ENCODE data around the gene PHF23.

PHF23 gene

GRCh38 chr17:7238420-7239090 lies 702 bp downstream of the PHF23 start:
- in situ Hi-C loops (cut with HindIII; ENCODE audit: low sequenced_read_pairs) = no loop called here

GRCh38 chr17:7237761-7238419 lies 1.4 kb downstream of the PHF23 start:
- in situ Hi-C loops (cut with HindIII; ENCODE audit: low sequenced_read_pairs) = no loop called here

GRCh38 chr17:7237266-7237760 lies 1.9 kb downstream of the PHF23 start:
- in situ Hi-C loops (cut with HindIII; ENCODE audit: low sequenced_read_pairs) = no loop called here

GRCh38 chr17:7236808-7237207 lies 2.4 kb downstream of the PHF23 start:
- in situ Hi-C loops (cut with HindIII; ENCODE audit: low sequenced_read_pairs) = no loop called here

GRCh38 chr17:7235693-7236665 lies 3.3 kb downstream of the PHF23 start:
- in situ Hi-C loops (cut with HindIII; ENCODE audit: low sequenced_read_pairs) = no loop called here

- in situ Hi-C loops (cut with HindIII; ENCODE audit: low sequenced_read_pairs) = no loop called here
Observed at GRCh38 chr17:7234083-7234951, 4.9 kb downstream of the PHF23 start, which contains the start of gene DVL2. Gene DVL2 (minus strand): TSS chr17:7234517. CDS start chr17:7234262, 255 bp downstream.

- in situ Hi-C loops (cut with HindIII; ENCODE audit: low sequenced_read_pairs) = no loop called here
Observed at GRCh38 chr17:7233701-7234082, 5.6 kb downstream of the PHF23 start.

GRCh38 chr17:7232114-7232513 lies 7.1 kb downstream of the PHF23 start:
- in situ Hi-C loops (cut with HindIII; ENCODE audit: low sequenced_read_pairs) = no loop called here

GRCh38 chr17:7229504-7229903 lies 9.8 kb downstream of the PHF23 start:
- in situ Hi-C loops (cut with HindIII; ENCODE audit: low sequenced_read_pairs) = loop anchor here (5.0 kb wide), 3 partner anchors 67 to 98 kb away; partner anchors contain the start of gene NEURL4

GRCh38 chr17:7228920-7229319 lies 10.3 kb downstream of the PHF23 start:
- in situ Hi-C loops (cut with HindIII; ENCODE audit: low sequenced_read_pairs) = loop anchor here (5.0 kb wide), 3 partner anchors 67 to 98 kb away; partner anchors contain the start of gene NEURL4

GRCh38 chr17:7226721-7227710 lies 12.2 kb downstream of the PHF23 start:
- in situ Hi-C loops (cut with HindIII; ENCODE audit: low sequenced_read_pairs) = loop anchor here (5.0 kb wide), 3 partner anchors 65 to 100 kb away; partner anchors contain the start of gene NEURL4

GRCh38 chr17:7225711-7226331 lies 13.4 kb downstream of the PHF23 start:
- in situ Hi-C loops (cut with HindIII; ENCODE audit: low sequenced_read_pairs) = loop anchor here (5.0 kb wide), 3 partner anchors 64 to 101 kb away; partner anchors contain the start of gene NEURL4

GRCh38 chr17:7224661-7225111 lies 14.6 kb downstream of the PHF23 start:
- in situ Hi-C loops (cut with HindIII; ENCODE audit: low sequenced_read_pairs) = loop anchor here (5.0 kb wide), 3 partner anchors 62 to 103 kb away; partner anchors contain the start of gene NEURL4

- in situ Hi-C loops (cut with HindIII; ENCODE audit: low sequenced_read_pairs) = no loop called here
Observed at GRCh38 chr17:7224110-7224509, 15.1 kb downstream of the PHF23 start.

- in situ Hi-C loops (cut with HindIII; ENCODE audit: low sequenced_read_pairs) = no loop called here
Observed at GRCh38 chr17:7223375-7223774, 15.9 kb downstream of the PHF23 start.

GRCh38 chr17:7222972-7223292 lies 16.3 kb downstream of the PHF23 start:
- in situ Hi-C loops (cut with HindIII; ENCODE audit: low sequenced_read_pairs) = no loop called here

GRCh38 chr17:7222093-7222971 lies 16.9 kb downstream of the PHF23 start:
- in situ Hi-C loops (cut with HindIII; ENCODE audit: low sequenced_read_pairs) = no loop called here

Data from endothelial cell of hepatic sinusoid (primary cell).